Mesenchymal stem cell (in vitro differentiated cells and primary cell): ENCODE measurements around the gene DMD.

Source experiments
- DNase-seq: peaks from one replicate; pipeline ENCODE4 v3.0.0-alpha.2; 2013
- H2AFZ ChIP-seq: one replicate; pipeline ENCODE4 v1.6.1; 2013; ENCODE audit warnings: low read depth, mild to moderate bottlenecking, control low read depth, inconsistent platforms, low read length, moderate library complexity
- H2AK5ac ChIP-seq: 2 replicates; pipeline ENCODE4 v1.6.1; 2013; ENCODE audit warnings: low read length, moderate library complexity, mild to moderate bottlenecking, inconsistent platforms; ENCODE audit not compliant: severe bottlenecking
- H2BK120ac ChIP-seq: one replicate; pipeline ENCODE4 v1.6.1; 2013; ENCODE audit warnings: low read depth, mild to moderate bottlenecking, inconsistent platforms, low read length, moderate library complexity
- H2BK12ac ChIP-seq, 2 experiments: one replicate each; pipeline ENCODE4 v1.6.1; 2013; ENCODE audit warnings: inconsistent platforms in 2 of 2, low read length in 2 of 2, mild to moderate bottlenecking in 2 of 2, moderate library complexity in 2 of 2, control low read depth in 1 of 2
- H2BK15ac ChIP-seq: one replicate; pipeline ENCODE4 v1.6.1; 2013; ENCODE audit warnings: mild to moderate bottlenecking, low read depth, inconsistent platforms; ENCODE audit not compliant: poor library complexity, severe bottlenecking
- H2BK5ac ChIP-seq: 2 replicates; pipeline ENCODE4 v1.6.1; 2013; ENCODE audit warnings: low read depth, mild to moderate bottlenecking, low read length, control low read depth, inconsistent platforms; ENCODE audit not compliant: poor library complexity, severe bottlenecking
- H3K14ac ChIP-seq, 2 experiments: one replicate each; pipeline ENCODE4 v1.6.1; 2013; ENCODE audit warnings: inconsistent platforms in 2 of 2, low read length in 2 of 2, control low read depth in 1 of 2, mild to moderate bottlenecking in 1 of 2, moderate library complexity in 1 of 2
- H3K18ac ChIP-seq, 2 experiments: one replicate each; pipeline ENCODE4 v1.6.1; 2013; ENCODE audit warnings: inconsistent platforms in 2 of 2, low read length in 2 of 2, control low read depth in 1 of 2, low read depth in 1 of 2, mild to moderate bottlenecking in 1 of 2
- H3K23ac ChIP-seq, 2 experiments: one replicate each; pipeline ENCODE4 v1.6.1; 2013; ENCODE audit warnings: inconsistent platforms in 2 of 2, low read length in 2 of 2, mild to moderate bottlenecking in 2 of 2, moderate library complexity in 2 of 2, control low read depth in 1 of 2
- H3K27ac ChIP-seq: 2 replicates; pipeline ENCODE4 v1.5.1; 2013; ENCODE audit warnings: mild to moderate bottlenecking, moderate library complexity, low read length, control low read depth, inconsistent platforms; ENCODE audit not compliant: poor library complexity, severe bottlenecking
- H3K27me3 ChIP-seq, 2 experiments: 2 replicates each; pipeline versions ENCODE4 v1.6.1 to v1.7.0; 2013; ENCODE audit warnings: low read length in 2 of 2, mild to moderate bottlenecking in 2 of 2, moderate library complexity in 2 of 2, control low read depth in 1 of 2, inconsistent platforms in 1 of 2; ENCODE audit not compliant: control insufficient read depth in 1 of 2, insufficient read depth in 1 of 2
- H3K36me3 ChIP-seq, 2 experiments: 2 replicates each; pipeline versions ENCODE4 v1.6.1 to v1.7.0; 2013; ENCODE audit warnings: low read length in 2 of 2, control low read depth in 1 of 2, inconsistent platforms in 1 of 2, low read depth in 1 of 2, mild to moderate bottlenecking in 1 of 2; ENCODE audit not compliant: insufficient read depth in 2 of 2, control insufficient read depth in 1 of 2
- H3K4ac ChIP-seq, 2 experiments: one replicate each; pipeline ENCODE4 v1.6.1; 2013; ENCODE audit warnings: inconsistent platforms in 2 of 2, low read length in 2 of 2, mild to moderate bottlenecking in 2 of 2, moderate library complexity in 2 of 2, control low read depth in 1 of 2, low read depth in 1 of 2
- H3K4me1 ChIP-seq: 2 replicates; pipeline ENCODE4 v1.6.1; 2013; ENCODE audit warnings: low read depth, low read length, control low read depth; ENCODE audit not compliant: control insufficient read depth, insufficient read depth
- H3K4me2 ChIP-seq: 2 replicates; pipeline ENCODE4 v1.6.1; 2013; ENCODE audit warnings: low read length, mild to moderate bottlenecking, inconsistent platforms; ENCODE audit not compliant: poor library complexity, severe bottlenecking
- H3K4me3 ChIP-seq, 2 experiments: 2 replicates each; pipeline versions ENCODE4 v1.5.1 to v1.7.0; 2013; ENCODE audit warnings: low read length in 2 of 2, mild to moderate bottlenecking in 2 of 2, control low read depth in 1 of 2, low read depth in 1 of 2; ENCODE audit not compliant: insufficient read depth in 1 of 2
- H3K79me1 ChIP-seq: replicated peaks from 2 replicates; pipeline ENCODE4 v1.6.1; 2013; ENCODE audit warnings: mild to moderate bottlenecking, control low read depth, low read length, inconsistent platforms; ENCODE audit not compliant: poor library complexity, severe bottlenecking
- H3K9ac ChIP-seq: 2 replicates; pipeline ENCODE4 v1.7.0; 2013; ENCODE audit warnings: mild to moderate bottlenecking, low read length, moderate library complexity
- H3K9me3 ChIP-seq: 2 replicates; pipeline ENCODE4 v1.7.0; 2013; ENCODE audit warnings: mild to moderate bottlenecking, low read length; ENCODE audit not compliant: control insufficient read depth
- H4K8ac ChIP-seq: one replicate; pipeline ENCODE4 v1.6.1; 2013; ENCODE audit warnings: inconsistent platforms, mild to moderate bottlenecking, low read length, moderate library complexity
- H4K91ac ChIP-seq: one replicate; pipeline ENCODE4 v1.6.1; 2013; ENCODE audit warnings: mild to moderate bottlenecking, low read length, inconsistent platforms
- WGBS: methylation state at CpG from one replicate; pipeline ENCODE4 v1.1.7; 2013; ENCODE audit warnings: mixed read lengths; 5-methylcytosine and 5-hydroxymethylcytosine counted together

Gene DMD

GRCh38 chrX:31609130-31609529, 1602.2 kb downstream of the DMD start:
- H3K9ac ChIP-seq = no peak overlapping the region
- no peak overlapping the region for H4K91ac ChIP-seq
- H4K8ac ChIP-seq = peak overlapping the region; percentile 60
- no peak overlapping the region for H2BK5ac ChIP-seq
- no peaks in the 10 kb centered on the region for H3K36me3 ChIP-seq
- no peak overlapping the region for H3K4me2 ChIP-seq
- H2BK12ac ChIP-seq = no peak overlapping the region
- no peak overlapping the region for H2AK5ac ChIP-seq
- no peak overlapping the region for H2AFZ ChIP-seq
- H3K4ac ChIP-seq = no peak overlapping the region
- H3K18ac ChIP-seq = no peak overlapping the region
- no peak overlapping the region for H3K14ac ChIP-seq
- no CpG with 5 or more reads among the region's 4 CpGs for WGBS
- peak; percentile 86 for DNase-seq
- no peaks in the 10 kb centered on the region for H3K9me3 ChIP-seq
- no peaks in the 10 kb centered on the region for H3K79me1 ChIP-seq
- no peak overlapping the region for H2BK15ac ChIP-seq
- no peaks in the 10 kb centered on the region for H3K27me3 ChIP-seq
- no peak overlapping the region for H3K27ac ChIP-seq
- no peak overlapping the region for H3K4me3 ChIP-seq
- H3K23ac ChIP-seq = no peak overlapping the region
- H3K4me1 ChIP-seq = no peaks in the 10 kb centered on the region
- no peak overlapping the region for H2BK120ac ChIP-seq

- Histone ChIP-seq H4K8ac (no peak overlapping the region), H4K91ac (no peak overlapping the region), H2AK5ac (no peak overlapping the region), H2BK12ac (no peak overlapping the region), H2BK15ac (no peak overlapping the region), H3K9me3 (no peaks in the 10 kb centered on the region), H3K4me1 (no peaks in the 10 kb centered on the region), H3K18ac (peak overlapping the region in 1 of 2 experiments; percentile 0), H2BK120ac (no peak overlapping the region), H2BK5ac (no peak overlapping the region), H2AFZ (no peak overlapping the region), H3K14ac (no peak overlapping the region), H3K23ac (no peak overlapping the region), H3K79me1 (no peaks in the 10 kb centered on the region), H3K27me3 (no peaks in the 10 kb centered on the region), H3K4me3 (no peak overlapping the region), H3K4me2 (no peak overlapping the region), H3K4ac (peak overlapping the region in 1 of 2 experiments; percentile 26), H3K27ac (peak overlapping the region; percentile 59), H3K36me3 (no peaks in the 10 kb centered on the region), H3K9ac (no peak overlapping the region)
- WGBS = 100% methylated on average over 2 of the region's 2 CpGs
- no peak for DNase-seq
These were observed 1602.7 kb downstream of the DMD start for GRCh38 chrX:31608638-31609037.

- H3K4me3 ChIP-seq = no peak overlapping the region
- no peak for DNase-seq
- no peak overlapping the region for H4K91ac ChIP-seq
- H3K9ac ChIP-seq = no peak overlapping the region
- no peak overlapping the region for H2BK15ac ChIP-seq
- no peaks in the 10 kb centered on the region for H3K4me1 ChIP-seq
- H3K23ac ChIP-seq = no peak overlapping the region
- no peak overlapping the region for H2AFZ ChIP-seq
- H3K36me3 ChIP-seq = no peaks in the 10 kb centered on the region
- H2BK12ac ChIP-seq = no peak overlapping the region
- no peaks in the 10 kb centered on the region for H3K27me3 ChIP-seq
- H3K4ac ChIP-seq = no peak overlapping the region
- no peak overlapping the region for H2BK120ac ChIP-seq
- no peak overlapping the region for H2AK5ac ChIP-seq
- no peak overlapping the region for H3K4me2 ChIP-seq
- H3K14ac ChIP-seq = no peak overlapping the region
- H3K18ac ChIP-seq = no peak overlapping the region
- no peaks in the 10 kb centered on the region for H3K9me3 ChIP-seq
- no peak overlapping the region for H4K8ac ChIP-seq
- H2BK5ac ChIP-seq = no peak overlapping the region
- no peaks in the 10 kb centered on the region for H3K79me1 ChIP-seq
- H3K27ac ChIP-seq = no peak overlapping the region
- WGBS = 90% methylated on average over 3 of the region's 4 CpGs
These were observed 1604.6 kb downstream of the DMD start for GRCh38 chrX:31606771-31607170.

- 94% methylated on average over 2 of the region's 3 CpGs for WGBS
- H4K8ac ChIP-seq = no peak overlapping the region
These were observed 1606.6 kb downstream of the DMD start for GRCh38 chrX:31604629-31605221.

More at GRCh38 chrX:31604629-31605221, 1606.6 kb downstream of the DMD start:
- H2BK5ac ChIP-seq = no peak overlapping the region
- H3K9ac ChIP-seq = no peak overlapping the region
- no peak overlapping the region for H3K18ac ChIP-seq
- no peaks in the 10 kb centered on the region for H3K36me3 ChIP-seq
- H2BK120ac ChIP-seq = no peak overlapping the region
- no peaks in the 10 kb centered on the region for H3K4me1 ChIP-seq
- H3K4me2 ChIP-seq = no peak overlapping the region
- H3K23ac ChIP-seq = no peak overlapping the region
- H2BK12ac ChIP-seq = no peak overlapping the region
- no peak overlapping the region for H3K27ac ChIP-seq
- no peak overlapping the region for H3K14ac ChIP-seq
- no peaks in the 10 kb centered on the region for H3K79me1 ChIP-seq
- H3K9me3 ChIP-seq = no peaks in the 10 kb centered on the region
- H2AFZ ChIP-seq = no peak overlapping the region
- H3K4me3 ChIP-seq = no peak overlapping the region
- H2AK5ac ChIP-seq = no peak overlapping the region
- no peak for DNase-seq
- no peak overlapping the region for H2BK15ac ChIP-seq
- no peak overlapping the region for H3K4ac ChIP-seq
- no peak overlapping the region for H4K91ac ChIP-seq
- no peaks in the 10 kb centered on the region for H3K27me3 ChIP-seq
